ENCODE results near the gene NR1I3. TPM values are rescaled to one million over a fixed set of nuclear protein-coding genes. Genes with fewer than 3 reads are reported as not detected.

NR1I3 gene
- total RNA-seq, 1 experiment from 2014 or later, result not detected

DNA sequence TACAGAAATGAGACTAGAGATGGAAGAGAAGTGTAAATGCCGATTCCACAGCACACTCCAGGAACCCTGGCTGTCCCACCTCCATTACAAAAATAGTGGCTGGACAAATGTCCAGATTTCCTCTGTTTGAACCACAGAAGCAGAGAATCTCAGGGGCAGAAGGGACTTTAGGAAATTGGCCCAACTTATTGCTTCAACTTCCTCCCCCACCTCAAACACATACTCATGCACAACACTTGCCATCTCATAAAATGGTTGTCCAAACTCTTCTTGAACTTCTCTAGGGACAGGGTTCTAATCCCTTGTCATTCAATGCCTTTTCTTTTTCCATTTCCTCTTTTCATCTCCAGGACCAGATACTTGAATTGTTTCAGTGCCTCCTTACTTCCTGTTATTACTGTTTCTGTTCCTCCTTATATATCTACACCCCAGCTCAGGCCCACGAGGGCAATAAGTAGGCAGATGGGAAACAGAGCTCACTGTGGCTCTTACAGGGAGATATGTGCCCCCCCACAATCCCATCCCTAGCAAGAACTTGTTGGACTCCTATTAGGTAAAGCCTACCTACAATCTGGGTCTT is 52.2 kb downstream of the NR1I3 start:
- Histone ChIP-seq H3K56ac (ENCODE audit: insufficient read length, low read depth, low read length) (no peak overlapping the region), H3K79me2 (ENCODE audit: insufficient read depth, low read length) (no peaks in the 10 kb centered on the region), H3K9me3 (ENCODE audit: control insufficient read depth, low read depth, low read length) (no peaks in the 10 kb centered on the region), H3K79me1 (ENCODE audit: insufficient read depth, low read depth, low read length, poor library complexity, severe bottlenecking) (no peaks in the 10 kb centered on the region), H4K8ac (replicated peaks; ENCODE audit: insufficient read length, low read depth, low read length) (no peak overlapping the region), H3K9ac (ENCODE audit: extremely low read depth, insufficient read length, low read length) (no peak overlapping the region), H4K20me1 (ENCODE audit: control insufficient read depth, insufficient read depth, insufficient read length) (peaks cover 3% of the 10 kb centered on the region), H2BK20ac (ENCODE audit: low read depth, low read length, poor library complexity, severe bottlenecking) (no peak overlapping the region), H3T11ph (ENCODE audit: low read length) (no peak overlapping the region), H2BK15ac (ENCODE audit: low read depth, low read length) (no peak overlapping the region), H3K27me3 (ENCODE audit: insufficient read depth, low read length) (no peaks in the 10 kb centered on the region), H2BK5ac (ENCODE audit: insufficient read length, low read length) (no peak overlapping the region), H4K91ac (ENCODE audit: insufficient read length, low read depth, low read length) (no peak overlapping the region), H3K23me2 (ENCODE audit: insufficient read length, low read depth, low read length, poor library complexity, severe bottlenecking) (no peaks in the 10 kb centered on the region), H3K23ac (ENCODE audit: insufficient read length, low read depth, low read length) (no peak overlapping the region), H2BK12ac (ENCODE audit: insufficient read length, low read depth, low read length) (no peak overlapping the region), H3K4me2 (ENCODE audit: insufficient read depth, insufficient read length, low read length) (no peak overlapping the region), H3K4ac (ENCODE audit: low read depth, low read length) (no peak overlapping the region), H3K4me1 (ENCODE audit: insufficient read depth, low read length) (no peaks in the 10 kb centered on the region), H2BK120ac (ENCODE audit: low read depth, low read length, poor library complexity, severe bottlenecking) (no peak overlapping the region), H4K5ac (ENCODE audit: insufficient read length, low read depth, low read length) (no peak overlapping the region), H2AFZ (ENCODE audit: low read length) (no peak overlapping the region), H3K14ac (ENCODE audit: insufficient read depth, low read length) (no peak overlapping the region), H3K18ac (ENCODE audit: insufficient read length, low read depth, low read length) (no peak overlapping the region), H3K27ac (ENCODE audit: insufficient read length, low read depth, low read length) (no peak overlapping the region), H2AK5ac (ENCODE audit: insufficient read length, low read length) (no peak overlapping the region)
- Mint-ChIP-seq H3K4me1 (peaks cover 4 to 10% of the 10 kb centered on the region in 2 experiments; a peak in 3 of 4 replicates), H3K4me3 (no peak overlapping the region), H3K9me3 (no peaks in the 10 kb centered on the region), H3K27me3 (ENCODE audit: low read depth) (peaks cover 2% of the 10 kb centered on the region; the same call in 1 of the 2 replicates), H3K36me3 (ENCODE audit: insufficient read depth in 1 of 3, low read depth in 3 of 3) (no peaks in the 10 kb centered on the region; a peak in 1 of 7 replicates), H3K27ac (no peak overlapping the region; a peak in 1 of 7 replicates)
- no peak for DNase-seq
- TF ChIP-seq, protein P1, sequence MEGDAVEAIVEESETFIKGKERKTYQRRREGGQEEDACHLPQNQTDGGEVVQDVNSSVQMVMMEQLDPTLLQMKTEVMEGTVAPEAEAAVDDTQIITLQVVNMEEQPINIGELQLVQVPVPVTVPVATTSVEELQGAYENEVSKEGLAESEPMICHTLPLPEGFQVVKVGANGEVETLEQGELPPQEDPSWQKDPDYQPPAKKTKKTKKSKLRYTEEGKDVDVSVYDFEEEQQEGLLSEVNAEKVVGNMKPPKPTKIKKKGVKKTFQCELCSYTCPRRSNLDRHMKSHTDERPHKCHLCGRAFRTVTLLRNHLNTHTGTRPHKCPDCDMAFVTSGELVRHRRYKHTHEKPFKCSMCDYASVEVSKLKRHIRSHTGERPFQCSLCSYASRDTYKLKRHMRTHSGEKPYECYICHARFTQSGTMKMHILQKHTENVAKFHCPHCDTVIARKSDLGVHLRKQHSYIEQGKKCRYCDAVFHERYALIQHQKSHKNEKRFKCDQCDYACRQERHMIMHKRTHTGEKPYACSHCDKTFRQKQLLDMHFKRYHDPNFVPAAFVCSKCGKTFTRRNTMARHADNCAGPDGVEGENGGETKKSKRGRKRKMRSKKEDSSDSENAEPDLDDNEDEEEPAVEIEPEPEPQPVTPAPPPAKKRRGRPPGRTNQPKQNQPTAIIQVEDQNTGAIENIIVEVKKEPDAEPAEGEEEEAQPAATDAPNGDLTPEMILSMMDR (conservative IDR thresholded peaks at IDR 0.05), result no peak
- WGBS (ENCODE audit: extremely low coverage, insufficient read length, low lambda C conversion rate), result no CpG with 5 or more reads among the region's 2 CpGs

Measured in H9 (cell line).